B cell (primary cell): Measurements from ENCODE around the gene GART. TPM values are rescaled to one million over a fixed set of nuclear protein-coding genes. Genes with fewer than 3 reads are reported as not detected.

Experiments
- ATAC-seq: fragments of 200-7000 bp; cut with Tn5 transposase; one replicate; pipeline ENCODE4 v1.10.0; 2021; ENCODE audit warnings: low read depth, mild to moderate bottlenecking, moderate number of reproducible peaks, moderate library complexity
- CTCF ChIA-PET: fragments of 350-600 bp; sonication (Branson Sonifier 250); formaldehyde crosslinking; loops from one replicate; lab custom pipeline; 2021; ENCODE audit warnings: antibody characterized with exemption, inconsistent platforms; lab: Charles Lee
- POLR2A ChIA-PET: fragments of 350-600 bp; sonication (Branson Sonifier 250); formaldehyde crosslinking; loops from one replicate; lab custom pipeline; 2021; ENCODE audit warnings: antibody characterized with exemption; lab: Charles Lee
- DNase-seq: peaks from one replicate; pipeline ENCODE4 v3.0.0; 2013
- H2AFZ ChIP-seq: 2 replicates; pipeline ENCODE4 v1.6.1; 2012; ENCODE audit warnings: mild to moderate bottlenecking, low read depth, low read length; ENCODE audit not compliant: insufficient read depth, poor library complexity, severe bottlenecking
- H3K27ac ChIP-seq, 2 donors: 1 replicate in 1 of 2; 2 replicates in 1 of 2; pipeline ENCODE4 v1.5.1; 2012 to 2013; ENCODE audit warnings: low read length in 2 of 2, mild to moderate bottlenecking in 2 of 2, moderate library complexity in 1 of 2
- H3K27me3 ChIP-seq, 4 experiments: fragments of 200-600 bp in 1 of 4; sonication (generic) in 1 of 4; replicated peaks in 1 of 4; 1 replicate in 2 of 4; 2 replicates in 2 of 4; pipeline versions ENCODE4 v1.6.1 to v1.7.0; 2013 to 2016; ENCODE audit warnings: low read length in 3 of 4, mild to moderate bottlenecking in 2 of 4, mixed read lengths in 1 of 4, moderate library complexity in 1 of 4; ENCODE audit not compliant: insufficient read depth in 4 of 4, control insufficient read depth in 3 of 4; ENCODE audit errors: control extremely low read depth in 1 of 4
- H3K36me3 ChIP-seq, 2 experiments: replicated peaks in 1 of 2; 1 replicate in 1 of 2; 2 replicates in 1 of 2; pipeline versions ENCODE4 v1.6.1 to v1.7.1; 2013; ENCODE audit warnings: low read length in 1 of 2; ENCODE audit not compliant: insufficient read depth in 2 of 2, control insufficient read depth in 1 of 2; ENCODE audit errors: control extremely low read depth in 1 of 2, extremely low read depth in 1 of 2
- H3K4me1 ChIP-seq, 2 donors: fragments of 200-600 bp in 1 of 2; sonication (generic) in 1 of 2; 1 replicate in 1 of 2; 2 replicates in 1 of 2; pipeline versions ENCODE4 v1.5.1 to v1.6.1; 2013 to 2017; ENCODE audit warnings: low read length in 2 of 2; ENCODE audit not compliant: control insufficient read depth in 2 of 2, insufficient read depth in 2 of 2
- H3K4me2 ChIP-seq: replicated peaks from 2 replicates; pipeline ENCODE3; 2012; ENCODE audit warnings: mild to moderate bottlenecking, low read depth, low read length; ENCODE audit not compliant: poor library complexity, severe bottlenecking
- H3K4me3 ChIP-seq, 5 experiments: fragments of 200-600 bp in 1 of 5; sonication (generic) in 1 of 5; 1 replicate in 3 of 5; 2 replicates in 2 of 5; pipeline versions ENCODE4 v1.5.1 to v1.7.0; 2011 to 2016; ENCODE audit warnings: low read length in 4 of 5, mild to moderate bottlenecking in 4 of 5, low read depth in 2 of 5, control low read depth in 1 of 5, moderate library complexity in 1 of 5; ENCODE audit not compliant: insufficient read depth in 1 of 5; ENCODE audit errors: control extremely low read depth in 1 of 5, extremely low read depth in 1 of 5
- H3K79me2 ChIP-seq: fragments of 200-600 bp; sonication (generic); one replicate; pipeline ENCODE4 v1.6.0; 2016; ENCODE audit warnings: low read length; ENCODE audit not compliant: control insufficient read depth, insufficient read depth
- H3K9ac ChIP-seq: fragments of 200-600 bp; sonication (generic); 2 replicates; pipeline ENCODE4 v1.6.1; 2017; ENCODE audit warnings: mild to moderate bottlenecking, low read length, moderate library complexity
- H3K9me3 ChIP-seq, 3 donors: one replicate each; pipeline versions ENCODE4 v1.6.1 to v1.7.1; 2013; ENCODE audit warnings: low read length in 2 of 3; ENCODE audit not compliant: control insufficient read depth in 2 of 3, insufficient read depth in 1 of 3; ENCODE audit errors: control extremely low read depth in 1 of 3
- H4K20me1 ChIP-seq: 2 replicates; pipeline ENCODE4 v1.6.0; 2012; ENCODE audit warnings: mild to moderate bottlenecking, low read length; ENCODE audit not compliant: insufficient read depth, control insufficient read depth, poor library complexity, severe bottlenecking
- H3K27ac Mint-ChIP-seq: one replicate; pipeline ENCODE4 v1.8.0; 2021; ENCODE audit warnings: mixed read lengths
- H3K27me3 Mint-ChIP-seq: one replicate; pipeline ENCODE4 v1.8.0; 2021; ENCODE audit warnings: mixed read lengths
- H3K4me1 Mint-ChIP-seq: one replicate; pipeline ENCODE4 v1.8.0; 2021; ENCODE audit warnings: mixed read lengths
- H3K4me3 Mint-ChIP-seq: one replicate; pipeline ENCODE4 v1.8.0; 2021; ENCODE audit warnings: mixed read lengths
- H3K9me3 Mint-ChIP-seq: one replicate; pipeline ENCODE4 v1.8.0; 2022; ENCODE audit warnings: mixed read lengths; ENCODE audit not compliant: insufficient read depth
- EZH2 ChIP-seq: IDR thresholded peaks from 2 replicates; pipeline ENCODE4 v1.6.1; 2012; ENCODE audit warnings: borderline replicate concordance, low read depth, mild to moderate bottlenecking, moderate library complexity, low read length; ENCODE audit not compliant: insufficient read depth, poor library complexity, severe bottlenecking
- WGBS: methylation state at CpG from one replicate; pipeline ENCODE4 v1.1.5; 2013; ENCODE audit warnings: missing lambda C conversion rate; ENCODE audit not compliant: insufficient coverage; 5-methylcytosine and 5-hydroxymethylcytosine counted together
- intact Hi-C: fragments of 100-400 bp; cut with micrococcal nuclease; formaldehyde crosslinking; loops from one replicate; pipeline ENCODE4 v1.10.0; 2022
- polyA minus RNA-seq: library from RNA; depleted of rRNA, polyadenylated mRNA; stranded (reverse); fragments of >200 nt; gene quantifications from 2 replicates; pipeline ENCODE4 v1.2.3, GENCODE V29; 2012
- polyA plus RNA-seq: library from polyadenylated mRNA; depleted of rRNA; stranded (reverse); fragments of >200 nt; gene quantifications from 2 replicates; pipeline ENCODE4 v1.2.3, GENCODE V29; 2012
- total RNA-seq, 2 donors: library from RNA; stranded (reverse); fragments of 120-200 nt in 1 of 2; gene quantifications; 1 replicate in 1 of 2; 2 replicates in 1 of 2; pipeline versions ENCODE4 v1.2.3 to v1.2.4, GENCODE V29; 2013 to 2022
- TF ChIP-seq, protein P1 (sequence below): fragments of 200-600 bp; IDR thresholded peaks from one replicate; pipeline ENCODE4 v1.8.0; 2022; ENCODE audit warnings: antibody characterized with exemption, mild to moderate bottlenecking

GART gene
- total RNA-seq = 58.3 and 65.3 TPM in 2 replicates
- 56.0 TPM for total RNA-seq (2013)
- 8.6 and 8.7 TPM in 2 replicates for polyA plus RNA-seq
- 21.3 and 40.7 TPM in 2 replicates for polyA minus RNA-seq

DNA sequence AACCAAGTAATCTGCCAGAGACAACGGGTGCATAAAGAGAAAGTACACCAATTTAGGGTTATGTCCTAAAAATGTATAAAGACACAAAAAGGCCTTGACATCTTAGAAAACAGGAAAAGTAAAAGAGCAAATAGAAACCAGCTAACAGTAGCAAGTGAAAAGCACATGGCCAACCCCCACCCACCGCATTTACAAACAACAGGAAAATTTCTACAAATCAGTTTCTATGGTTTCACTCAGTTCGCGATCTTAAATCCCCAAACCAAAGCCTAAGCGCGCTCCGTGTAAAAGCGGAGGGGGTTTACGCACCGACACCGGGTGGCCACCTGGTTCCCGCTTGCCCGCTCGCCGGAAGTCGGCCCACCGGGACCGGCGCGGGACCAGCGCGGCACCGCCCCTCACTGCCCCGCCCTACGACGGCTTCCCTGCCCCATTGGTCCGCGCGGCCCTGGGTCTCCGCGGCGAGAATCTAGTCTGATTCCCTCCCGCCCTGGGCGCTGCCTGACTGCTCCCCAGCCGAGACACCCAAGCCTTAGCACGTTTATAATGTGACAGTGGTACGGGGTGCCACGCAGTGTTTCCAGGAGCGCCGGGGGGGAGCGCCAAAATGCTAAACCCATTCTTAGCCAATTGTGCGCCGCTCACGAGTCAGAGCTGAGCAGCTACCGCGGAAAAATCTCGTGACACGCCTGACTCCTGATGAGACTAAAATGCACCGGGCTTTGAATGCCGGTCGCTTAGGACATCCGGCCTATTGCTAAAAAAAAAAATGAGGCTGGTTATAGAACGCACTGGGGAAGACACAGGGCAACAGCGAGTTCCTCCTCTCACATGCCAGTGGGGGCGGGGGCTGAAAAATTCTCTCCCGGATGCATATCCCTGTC, at the start of gene GART:
Gene GART, minus strand, starts transcription at position 362 of the 884 bp plus-strand sequence. CDS start 2,802 bp downstream, outside the sequence.
- Mint-ChIP-seq H3K27ac (peak within 1 kb of the TSS; percentile 99), H3K27me3 (no peaks in the 10 kb centered on the region), H3K4me3 (peak within 1 kb of the TSS; percentile 97), H3K9me3 (no peaks in the 10 kb centered on the region), H3K4me1 (peaks cover 43% of the 10 kb centered on the region)
- no peak for TF ChIP-seq EZH2
- TF ChIP-seq, protein P1, sequence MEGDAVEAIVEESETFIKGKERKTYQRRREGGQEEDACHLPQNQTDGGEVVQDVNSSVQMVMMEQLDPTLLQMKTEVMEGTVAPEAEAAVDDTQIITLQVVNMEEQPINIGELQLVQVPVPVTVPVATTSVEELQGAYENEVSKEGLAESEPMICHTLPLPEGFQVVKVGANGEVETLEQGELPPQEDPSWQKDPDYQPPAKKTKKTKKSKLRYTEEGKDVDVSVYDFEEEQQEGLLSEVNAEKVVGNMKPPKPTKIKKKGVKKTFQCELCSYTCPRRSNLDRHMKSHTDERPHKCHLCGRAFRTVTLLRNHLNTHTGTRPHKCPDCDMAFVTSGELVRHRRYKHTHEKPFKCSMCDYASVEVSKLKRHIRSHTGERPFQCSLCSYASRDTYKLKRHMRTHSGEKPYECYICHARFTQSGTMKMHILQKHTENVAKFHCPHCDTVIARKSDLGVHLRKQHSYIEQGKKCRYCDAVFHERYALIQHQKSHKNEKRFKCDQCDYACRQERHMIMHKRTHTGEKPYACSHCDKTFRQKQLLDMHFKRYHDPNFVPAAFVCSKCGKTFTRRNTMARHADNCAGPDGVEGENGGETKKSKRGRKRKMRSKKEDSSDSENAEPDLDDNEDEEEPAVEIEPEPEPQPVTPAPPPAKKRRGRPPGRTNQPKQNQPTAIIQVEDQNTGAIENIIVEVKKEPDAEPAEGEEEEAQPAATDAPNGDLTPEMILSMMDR = no peak
- no peaks in the 10 kb centered on the region for H3K9me3 ChIP-seq
- DNase-seq = peak; percentile 90
- peaks cover 88% of the 10 kb centered on the region for H3K79me2 ChIP-seq
- under 1% methylated on average over 54 of the region's 56 CpGs for WGBS
- ChIA-PET CTCF (interaction anchor here (1.7 kb wide), 1 partner anchor 63 kb away, joined by 4 read pairs; the partner anchor contains the start of gene TMEM50B), POLR2A (interaction anchor here (0.7 to 3.3 kb wide), 5 partner anchors 47 to 1809 kb away, joined by 3 to 41 read pairs (median 4); partner anchors contain the start of genes DNAJC28, DONSON and TMEM50B)
- H3K27ac ChIP-seq = peak within 1 kb of the TSS; percentile 96 to 99
- H3K4me2 ChIP-seq = peak within 1 kb of the TSS; percentile 82
- H3K27me3 ChIP-seq = no peaks in the 10 kb centered on the region
- peak; percentile 56 for ATAC-seq
- peaks cover 2 to 25% of the 10 kb centered on the region in 2 experiments for H3K36me3 ChIP-seq
- intact Hi-C loops = loop anchor here (1.0 to 5.0 kb wide), 7 partner anchors 46 to 1075 kb away; partner anchors contain the start of genes CFAP298, DNAJC28, DONSON and RCAN1
- peak within 1 kb of the TSS; percentile 98 for H3K9ac ChIP-seq
- H3K4me3 ChIP-seq = peak within 1 kb of the TSS; percentile 69 to 99 (median 89)
- peaks cover 37% of the 10 kb centered on the region for H4K20me1 ChIP-seq
- peak within 1 kb of the TSS; percentile 78 for H2AFZ ChIP-seq
- H3K4me1 ChIP-seq = peaks cover 17 to 31% of the 10 kb centered on the region in 2 donors
